GM10248 (cell line): ENCODE data around the gene MIR17HG.

Source experiments
- CTCF ChIA-PET: fragments of 300-600 bp; sonication (Branson Sonifier 250); formaldehyde crosslinking; extraction: SDS; loops from one replicate; lab custom pipeline; 2021; ENCODE audit warnings: antibody characterized with exemption; lab: Yijun Ruan, JAX
- POLR2A ChIA-PET: fragments of 350-650 bp; sonication (Branson Sonifier 250); formaldehyde crosslinking; extraction: SDS; loops from one replicate; lab custom pipeline; 2020; ENCODE audit warnings: antibody characterized with exemption; lab: Yijun Ruan, JAX
- DNase-seq: peaks from one replicate; pipeline ENCODE4 v3.0.0; 2012; ENCODE audit errors: extremely low spot score
- TF ChIP-seq, protein P1 (sequence below): IDR thresholded peaks from 2 replicates; pipeline ENCODE4 v1.5.1; 2012; ENCODE audit warnings: mild to moderate bottlenecking, low read depth; ENCODE audit errors: extremely low read depth, missing control alignments, control extremely low read depth

Gene MIR17HG

DNA sequence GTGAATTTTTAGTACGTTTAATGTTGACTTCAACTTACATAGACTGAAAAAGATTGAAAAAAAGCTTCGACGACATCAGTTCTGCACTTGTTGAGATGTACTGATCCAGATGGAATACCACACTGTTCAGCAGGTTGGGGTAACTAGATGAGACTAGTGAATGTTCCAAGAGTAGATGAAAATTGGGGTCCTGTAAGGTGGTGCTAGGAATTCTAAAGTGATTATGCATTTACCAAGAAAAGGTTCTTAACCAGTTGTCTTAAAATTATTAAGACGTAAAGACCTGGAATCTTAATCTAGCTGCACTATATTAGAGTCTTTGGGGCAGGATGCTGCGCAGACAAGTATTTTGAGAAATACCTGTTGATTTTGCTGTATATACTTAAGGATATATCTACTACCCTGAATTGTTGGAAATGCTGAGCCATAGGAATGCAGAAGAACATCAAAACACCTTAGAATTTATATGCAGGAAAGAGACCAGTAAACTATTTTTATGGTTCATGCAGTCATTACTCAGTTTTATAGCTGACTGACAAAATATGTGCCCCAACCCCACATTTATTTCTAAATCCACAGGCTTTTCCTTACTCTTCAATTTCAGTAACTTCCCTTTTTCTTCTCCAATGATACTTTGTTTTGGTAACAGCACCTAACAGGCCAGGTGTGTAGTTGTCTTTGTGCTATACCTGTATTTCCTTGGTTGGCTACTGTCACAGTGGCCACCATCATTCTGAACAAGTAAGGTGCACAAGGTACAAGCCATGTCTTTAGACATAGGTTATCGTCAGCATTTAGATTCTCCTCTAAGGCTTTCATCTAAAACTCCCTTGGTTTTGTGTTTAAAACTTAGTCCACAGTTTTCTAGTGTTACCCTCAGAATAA is 8.6 kb downstream of the MIR17HG start:
- TF ChIP-seq, protein P1, sequence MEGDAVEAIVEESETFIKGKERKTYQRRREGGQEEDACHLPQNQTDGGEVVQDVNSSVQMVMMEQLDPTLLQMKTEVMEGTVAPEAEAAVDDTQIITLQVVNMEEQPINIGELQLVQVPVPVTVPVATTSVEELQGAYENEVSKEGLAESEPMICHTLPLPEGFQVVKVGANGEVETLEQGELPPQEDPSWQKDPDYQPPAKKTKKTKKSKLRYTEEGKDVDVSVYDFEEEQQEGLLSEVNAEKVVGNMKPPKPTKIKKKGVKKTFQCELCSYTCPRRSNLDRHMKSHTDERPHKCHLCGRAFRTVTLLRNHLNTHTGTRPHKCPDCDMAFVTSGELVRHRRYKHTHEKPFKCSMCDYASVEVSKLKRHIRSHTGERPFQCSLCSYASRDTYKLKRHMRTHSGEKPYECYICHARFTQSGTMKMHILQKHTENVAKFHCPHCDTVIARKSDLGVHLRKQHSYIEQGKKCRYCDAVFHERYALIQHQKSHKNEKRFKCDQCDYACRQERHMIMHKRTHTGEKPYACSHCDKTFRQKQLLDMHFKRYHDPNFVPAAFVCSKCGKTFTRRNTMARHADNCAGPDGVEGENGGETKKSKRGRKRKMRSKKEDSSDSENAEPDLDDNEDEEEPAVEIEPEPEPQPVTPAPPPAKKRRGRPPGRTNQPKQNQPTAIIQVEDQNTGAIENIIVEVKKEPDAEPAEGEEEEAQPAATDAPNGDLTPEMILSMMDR, result no peak
- no peak for DNase-seq
- CTCF ChIA-PET, result interaction anchor here (0.8 to 1.0 kb wide), 3 partner anchors 17 to 43 kb away, joined by 3 to 5 read pairs (median 3); no protein-coding TSS in a partner anchor
- POLR2A ChIA-PET, result no interaction called here

GRCh38 chr13:91356919-91357612 is 9.6 kb downstream of the MIR17HG start:
- POLR2A ChIA-PET, result interaction anchor here (1.3 kb wide), 1 partner anchor 10 kb away, joined by 4 read pairs; the partner anchor contains the start of gene MIR17HG
- CTCF ChIA-PET, result interaction anchor here (1.0 kb wide), 2 partner anchors 16 to 44 kb away, joined by 3 to 5 read pairs; no protein-coding TSS in a partner anchor
- TF ChIP-seq, protein P1, result no peak
- no peak for DNase-seq

DNA sequence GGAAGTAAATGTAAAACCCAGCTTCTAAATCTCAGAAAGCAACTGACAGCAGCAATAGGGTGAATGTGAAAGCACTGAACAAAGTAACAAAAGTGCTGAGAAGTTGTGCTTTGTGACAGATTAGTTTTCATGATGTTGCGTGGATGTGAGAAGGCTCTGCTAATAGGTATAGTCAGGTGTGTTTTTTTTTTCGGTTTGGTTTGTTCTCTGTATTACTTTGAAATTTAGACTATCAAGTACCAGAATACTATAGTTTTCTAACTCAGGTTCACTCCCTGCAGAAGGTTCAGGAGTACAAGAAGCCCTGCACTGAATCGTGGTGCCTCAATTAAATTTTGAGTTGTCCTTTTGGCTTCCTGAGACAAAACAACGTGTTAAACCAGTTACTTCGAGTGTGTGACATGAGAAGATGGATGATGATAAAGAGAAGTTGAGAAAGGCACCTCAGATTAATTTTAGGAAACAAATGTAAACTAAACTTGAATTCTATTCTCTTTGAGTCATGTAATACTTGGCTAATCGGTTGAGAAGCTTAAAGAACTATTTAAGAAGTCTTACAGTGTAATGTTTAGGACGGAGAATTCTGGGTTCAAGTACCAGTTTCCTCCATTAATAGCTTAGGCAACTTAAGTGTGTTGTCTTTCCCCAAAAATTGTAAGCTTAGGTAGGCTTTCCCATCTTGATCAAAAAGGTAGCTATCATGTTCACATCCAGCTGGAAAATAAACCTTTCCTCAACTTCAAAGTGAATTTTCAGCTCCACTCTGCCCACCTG is 10.3 kb downstream of the MIR17HG start:
- ChIA-PET POLR2A (interaction anchor here (1.3 kb wide), 1 partner anchor 11 kb away, joined by 4 read pairs; the partner anchor contains the start of gene MIR17HG), CTCF (interaction anchor here (0.9 to 3.4 kb wide), 5 partner anchors 8 to 45 kb away, joined by 3 to 16 read pairs (median 5); partner anchors contain the start of gene MIR17HG)
- TF ChIP-seq, protein P1, result no peak
- no peak for DNase-seq

GRCh38 chr13:91358387-91358782 is 10.9 kb downstream of the MIR17HG start:
- TF ChIP-seq, protein P1, result no peak
- CTCF ChIA-PET, result interaction anchor here (0.9 to 3.4 kb wide), 4 partner anchors 8 to 48 kb away, joined by 4 to 16 read pairs (median 8); partner anchors contain the start of gene MIR17HG
- POLR2A ChIA-PET, result interaction anchor here (1.3 kb wide), 1 partner anchor 11 kb away, joined by 4 read pairs; the partner anchor contains the start of gene MIR17HG
- DNase-seq, result no peak

- ChIA-PET CTCF (interaction anchor here (0.9 to 3.4 kb wide), 6 partner anchors 9 to 47 kb away, joined by 3 to 16 read pairs (median 5); partner anchors contain the start of gene GPC5), POLR2A (no interaction called here)
Observed at GRCh38 chr13:91359111-91359510, 11.6 kb downstream of the MIR17HG start.

More at GRCh38 chr13:91359111-91359510, 11.6 kb downstream of the MIR17HG start:
- TF ChIP-seq, protein P1, result no peak
- DNase-seq, result no peak
